KMS-11 (cell line): ENCODE data around the gene UNC13B.
"Not testable (repeated sequence)": the region's sequence is repeated elsewhere in the genome, so short reads cannot be mapped to it uniquely, and the experiment has no call there.

Source experiments
- H2AFZ ChIP-seq: fragments of 200-600 bp; sonication (generic); 2 replicates; pipeline ENCODE4 v1.6.1; 2016; ENCODE audit warnings: antibody characterized with exemption, mixed run types, low read depth
- H3K27ac ChIP-seq: fragments of 200-600 bp; sonication (generic); 2 replicates; pipeline ENCODE4 v1.6.1; 2016; ENCODE audit warnings: mild to moderate bottlenecking, mixed run types
- H3K27me3 ChIP-seq: fragments of 200-600 bp; sonication (generic); 2 replicates; pipeline ENCODE4 v1.6.1; 2017; ENCODE audit warnings: mild to moderate bottlenecking, low read depth, mixed run types, moderate library complexity; ENCODE audit not compliant: insufficient read depth
- H3K36me3 ChIP-seq: fragments of 200-600 bp; sonication (generic); 2 replicates; pipeline ENCODE4 v1.6.1; 2017; ENCODE audit warnings: mild to moderate bottlenecking, mixed run types; ENCODE audit not compliant: insufficient read depth
- H3K4me1 ChIP-seq: fragments of 200-600 bp; sonication (generic); 2 replicates; pipeline ENCODE4 v1.6.1; 2016; ENCODE audit warnings: mild to moderate bottlenecking, low read depth, mixed run types; ENCODE audit not compliant: poor library complexity, severe bottlenecking
- H3K4me2 ChIP-seq: fragments of 200-600 bp; sonication (generic); 2 replicates; pipeline ENCODE4 v1.7.0; 2016; ENCODE audit warnings: mild to moderate bottlenecking, mixed run types
- H3K4me3 ChIP-seq: fragments of 200-600 bp; sonication (generic); IDR thresholded peaks from 2 replicates; pipeline ENCODE4 v1.6.1; 2017; ENCODE audit warnings: low read depth, low read length, mixed read lengths; ENCODE audit not compliant: insufficient read depth
- H3K79me2 ChIP-seq: fragments of 200-600 bp; sonication (generic); 2 replicates; pipeline ENCODE4 v1.6.1; 2016; ENCODE audit warnings: low read depth, mixed run types; ENCODE audit not compliant: insufficient read depth
- H3K9ac ChIP-seq: fragments of 200-600 bp; sonication (generic); 2 replicates; pipeline ENCODE4 v1.6.1; 2016; ENCODE audit warnings: mild to moderate bottlenecking, mixed run types
- H4K20me1 ChIP-seq: fragments of 200-600 bp; sonication (generic); 2 replicates; pipeline ENCODE4 v1.6.1; 2016; ENCODE audit warnings: mild to moderate bottlenecking, mixed run types; ENCODE audit not compliant: insufficient read depth
- CTCF ChIP-seq: fragments of 200-600 bp; sonication (generic); conservative IDR thresholded peaks from 2 replicates; pipeline ENCODE4 v1.6.1; 2017; ENCODE audit warnings: low read depth, mild to moderate bottlenecking, antibody characterized with exemption, low read length, moderate library complexity, mixed read lengths

Gene UNC13B

GRCh38 chr9:35229779-35230143 lies 68.0 kb downstream of the UNC13B start:
- Histone ChIP-seq H3K27me3 (no peaks in the 10 kb centered on the region), H3K9ac (no peak overlapping the region), H3K4me1 (no peaks in the 10 kb centered on the region), H4K20me1 (no peaks in the 10 kb centered on the region), H3K79me2 (no peaks in the 10 kb centered on the region), H3K4me2 (no peak overlapping the region), H3K4me3 (no peak overlapping the region), H3K36me3 (no peaks in the 10 kb centered on the region), H3K27ac (no peak overlapping the region), H2AFZ (no peak overlapping the region)
- TF ChIP-seq CTCF: no peak

GRCh38 chr9:35232867-35233544 lies 71.2 kb downstream of the UNC13B start:
- Histone ChIP-seq H3K27ac (no peak overlapping the region), H3K36me3 (no peaks in the 10 kb centered on the region), H3K4me3 (no peak overlapping the region), H3K79me2 (no peaks in the 10 kb centered on the region), H3K4me1 (no peaks in the 10 kb centered on the region), H3K27me3 (no peaks in the 10 kb centered on the region), H2AFZ (no peak overlapping the region), H3K4me2 (no peak overlapping the region), H4K20me1 (no peaks in the 10 kb centered on the region), H3K9ac (no peak overlapping the region)
- no peak for TF ChIP-seq CTCF

GRCh38 chr9:35236692-35237091 lies 74.9 kb downstream of the UNC13B start:
- Histone ChIP-seq H3K27ac (no peak overlapping the region), H3K4me3 (no peak overlapping the region), H3K4me2 (no peak overlapping the region), H4K20me1 (no peaks in the 10 kb centered on the region), H2AFZ (no peak overlapping the region), H3K27me3 (no peaks in the 10 kb centered on the region), H3K79me2 (no peaks in the 10 kb centered on the region), H3K36me3 (no peaks in the 10 kb centered on the region), H3K9ac (no peak overlapping the region), H3K4me1 (no peaks in the 10 kb centered on the region)
- no peak for TF ChIP-seq CTCF

- H3K36me3 ChIP-seq: no peaks in the 10 kb centered on the region
- H2AFZ ChIP-seq: no peak overlapping the region
- no peaks in the 10 kb centered on the region for H4K20me1 ChIP-seq
Observed at GRCh38 chr9:35237311-35237710, 75.5 kb downstream of the UNC13B start.

GRCh38 chr9:35245945-35246344 lies 84.1 kb downstream of the UNC13B start:
- not testable (repeated sequence) for H3K4me3 ChIP-seq, H4K20me1 ChIP-seq, H3K9ac ChIP-seq, H3K4me2 ChIP-seq, H3K27me3 ChIP-seq, H3K79me2 ChIP-seq, H3K36me3 ChIP-seq, H3K27ac ChIP-seq, H3K4me1 ChIP-seq, H2AFZ ChIP-seq

More at GRCh38 chr9:35237311-35237710, 75.5 kb downstream of the UNC13B start:
- H3K79me2 ChIP-seq: no peaks in the 10 kb centered on the region
- no peak overlapping the region for H3K4me2 ChIP-seq
- no peaks in the 10 kb centered on the region for H3K4me1 ChIP-seq
- H3K9ac ChIP-seq: no peak overlapping the region
- H3K27ac ChIP-seq: no peak overlapping the region
- no peak for TF ChIP-seq CTCF
- no peaks in the 10 kb centered on the region for H3K27me3 ChIP-seq
- H3K4me3 ChIP-seq: no peak overlapping the region
